ENCODE results near the gene CEP112.

DNA sequence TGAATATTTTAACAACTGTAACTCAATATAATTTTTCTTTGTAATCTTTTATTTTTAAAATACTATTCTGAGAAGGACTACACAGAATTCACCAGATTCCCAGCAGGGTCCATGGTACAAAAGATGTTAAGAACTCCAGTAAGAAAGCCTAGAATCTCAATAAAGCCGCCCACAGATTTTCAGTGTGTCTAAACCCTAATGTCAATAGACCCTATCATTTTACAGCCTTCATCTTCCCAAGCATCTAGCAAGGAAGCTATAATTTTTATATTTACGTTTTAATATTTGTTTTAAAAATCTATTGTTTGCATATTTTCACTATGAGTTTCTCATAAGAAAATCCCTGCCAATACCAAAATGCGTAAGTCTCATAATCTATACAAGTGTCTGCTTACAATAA is 148.5 kb downstream of the CEP112 start:
- TF ChIP-seq, protein P1, sequence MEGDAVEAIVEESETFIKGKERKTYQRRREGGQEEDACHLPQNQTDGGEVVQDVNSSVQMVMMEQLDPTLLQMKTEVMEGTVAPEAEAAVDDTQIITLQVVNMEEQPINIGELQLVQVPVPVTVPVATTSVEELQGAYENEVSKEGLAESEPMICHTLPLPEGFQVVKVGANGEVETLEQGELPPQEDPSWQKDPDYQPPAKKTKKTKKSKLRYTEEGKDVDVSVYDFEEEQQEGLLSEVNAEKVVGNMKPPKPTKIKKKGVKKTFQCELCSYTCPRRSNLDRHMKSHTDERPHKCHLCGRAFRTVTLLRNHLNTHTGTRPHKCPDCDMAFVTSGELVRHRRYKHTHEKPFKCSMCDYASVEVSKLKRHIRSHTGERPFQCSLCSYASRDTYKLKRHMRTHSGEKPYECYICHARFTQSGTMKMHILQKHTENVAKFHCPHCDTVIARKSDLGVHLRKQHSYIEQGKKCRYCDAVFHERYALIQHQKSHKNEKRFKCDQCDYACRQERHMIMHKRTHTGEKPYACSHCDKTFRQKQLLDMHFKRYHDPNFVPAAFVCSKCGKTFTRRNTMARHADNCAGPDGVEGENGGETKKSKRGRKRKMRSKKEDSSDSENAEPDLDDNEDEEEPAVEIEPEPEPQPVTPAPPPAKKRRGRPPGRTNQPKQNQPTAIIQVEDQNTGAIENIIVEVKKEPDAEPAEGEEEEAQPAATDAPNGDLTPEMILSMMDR (IDR thresholded peaks at IDR 0.05): no peak
- no peak for TF ChIP-seq POLR2A (IDR thresholded peaks at IDR 0.05)
